NCI-H146 (cell line): ENCODE results near the gene TEX52.
A peak's percentile ranks its signal among the peaks of the same experiment; 100 is the strongest.
"Not testable (repeated sequence)": the region's sequence is repeated elsewhere in the genome, so short reads cannot be mapped to it uniquely, and the experiment has no call there.

Experiments
- DNase-seq: peaks from one replicate; lab custom pipeline; 2025; lab: John Stamatoyannopoulos, UW

TEX52 gene

DNA sequence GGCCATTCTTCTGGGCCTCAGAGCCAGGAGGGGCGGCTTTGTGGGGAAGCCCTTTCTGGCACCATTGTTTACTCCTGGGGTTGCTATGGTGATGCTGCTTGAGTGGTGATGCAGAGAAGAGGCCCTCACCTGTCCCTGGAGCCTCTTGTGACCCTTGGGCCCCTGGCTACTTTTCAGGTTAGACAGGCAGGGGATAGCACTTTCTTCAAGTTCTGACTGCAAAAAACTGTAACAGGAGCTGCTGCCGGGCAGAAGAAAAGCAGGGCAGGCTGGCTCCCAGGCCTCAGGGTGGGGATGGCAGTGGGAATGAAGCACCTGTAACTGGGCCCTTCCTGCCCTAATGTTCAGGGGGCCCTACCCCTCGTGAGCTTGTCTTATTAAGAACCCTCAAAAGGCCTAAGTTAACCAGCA is at the start of gene TEX52:
Gene TEX52, minus strand, starts transcription at position 19 of the 411 bp plus-strand sequence. Its CDS starts 13 bp downstream, at position 6.
- peak; percentile 71 for DNase-seq

- no peak for DNase-seq
Measured at GRCh38 chr12:2904260-2904659, 47.4 kb upstream of the TEX52 start.

DNA sequence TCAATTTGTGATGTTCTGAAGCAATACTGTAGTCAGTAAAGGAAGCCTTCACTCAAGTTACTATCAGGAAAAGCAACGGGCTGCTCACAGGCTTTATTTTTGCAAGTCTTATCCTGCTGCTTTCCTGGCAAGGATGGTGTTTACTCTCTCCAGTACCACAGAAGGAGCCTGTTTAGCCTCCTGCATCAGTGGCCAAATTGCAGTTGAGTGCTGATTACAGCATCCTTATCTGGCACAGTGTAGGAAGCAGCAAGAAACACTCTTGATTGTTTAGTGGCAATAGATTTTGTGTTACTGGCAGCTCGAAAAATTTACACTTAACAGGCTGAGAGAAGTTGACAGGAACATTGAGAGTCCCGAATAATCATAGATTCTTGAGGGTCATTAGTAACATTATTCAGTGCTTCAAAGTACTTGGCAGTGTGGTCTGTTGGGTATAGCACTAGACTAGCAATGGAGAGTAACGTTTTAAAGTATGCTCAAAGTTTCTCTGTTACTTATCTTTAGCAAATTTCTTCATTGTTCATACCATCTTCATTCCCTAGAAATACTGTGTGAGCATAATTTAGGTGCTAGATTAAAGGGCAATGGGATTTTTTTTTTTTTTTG is 45.5 kb upstream of the TEX52 start:
- peak; percentile 40 for DNase-seq

DNA sequence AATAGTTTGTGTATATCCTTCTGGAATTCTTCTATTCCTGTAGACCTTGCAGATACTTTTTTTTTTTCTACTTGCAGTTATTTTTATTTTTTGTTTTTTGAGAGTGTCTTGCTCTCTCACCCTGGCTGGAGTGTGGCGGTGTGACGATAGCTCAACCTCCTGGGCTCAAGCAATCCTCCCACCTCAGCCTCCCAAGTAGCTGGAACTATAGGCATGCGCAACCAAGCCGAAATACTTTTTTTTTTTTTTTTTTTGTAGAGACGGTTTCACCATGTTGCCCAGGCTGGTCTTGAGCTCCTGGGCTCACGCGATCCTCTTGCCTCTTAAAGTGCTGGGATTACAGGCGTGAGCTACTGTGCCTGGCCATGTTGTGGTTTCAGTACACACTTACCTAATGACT is 43.8 kb upstream of the TEX52 start:
- DNase-seq, result no peak

GRCh38 chr12:2897418-2897817 is 40.6 kb upstream of the TEX52 start:
- no peak for DNase-seq

DNA sequence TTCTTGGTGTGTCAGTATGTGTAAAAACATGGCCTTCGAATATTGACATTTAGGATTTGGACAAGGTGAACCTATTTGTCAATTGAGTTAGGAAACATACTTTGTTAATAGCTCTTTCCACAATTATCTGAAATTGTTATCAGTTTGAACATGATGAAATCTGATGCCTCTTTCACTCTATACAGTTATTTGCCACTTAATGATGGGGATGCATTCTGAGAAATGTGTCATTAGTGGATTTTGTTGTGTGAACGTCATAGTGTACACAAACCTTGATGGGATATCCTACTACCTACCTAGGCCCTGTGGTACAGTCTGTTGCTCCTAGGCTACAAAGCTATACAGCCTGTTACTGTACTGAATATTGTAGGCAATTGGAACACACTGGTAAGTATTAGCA is 38.7 kb upstream of the TEX52 start:
- no peak for DNase-seq

DNA sequence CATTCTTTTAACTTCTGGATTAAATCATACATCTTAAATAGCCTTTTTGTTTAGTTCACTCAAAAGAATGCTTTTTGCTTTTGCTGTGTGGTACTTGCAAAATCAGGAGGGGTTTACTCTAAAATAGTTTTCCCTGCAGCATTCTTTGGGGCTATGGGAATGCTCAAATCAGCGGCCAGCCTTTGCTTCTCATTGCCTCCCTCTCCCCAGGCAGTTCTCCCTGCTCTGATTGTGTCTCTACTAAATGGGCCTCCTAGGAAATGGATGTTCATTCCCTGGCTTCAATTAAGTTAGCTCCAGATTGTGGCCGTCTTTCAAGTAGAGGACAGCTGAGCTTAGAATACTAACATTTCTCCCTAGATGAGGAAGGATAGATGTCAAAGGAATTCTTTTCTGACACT is 38.2 kb upstream of the TEX52 start:
- DNase-seq, result no peak

GRCh38 chr12:2893007-2893406 is 36.2 kb upstream of the TEX52 start:
- no peak for DNase-seq

DNA sequence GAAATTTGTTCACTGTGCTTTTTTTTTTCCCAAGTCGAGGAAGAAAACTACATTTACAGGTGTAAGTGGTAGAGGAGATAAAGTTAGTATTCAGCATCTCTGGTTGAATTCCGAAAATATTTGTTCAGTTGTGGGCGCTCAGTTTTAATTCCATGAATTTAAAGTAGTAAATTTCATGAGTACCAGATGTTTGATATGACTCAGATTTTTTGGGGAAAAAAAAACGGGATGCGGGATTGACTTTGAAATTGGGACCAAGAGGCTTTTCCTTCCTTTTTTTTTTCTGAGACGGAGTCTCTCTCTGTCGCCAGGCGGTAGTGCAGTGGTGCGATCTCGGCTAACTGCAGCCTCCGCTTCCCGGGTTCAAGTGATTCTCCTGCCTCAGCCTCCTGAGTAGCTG is 35.4 kb upstream of the TEX52 start:
- no peak for DNase-seq

DNA sequence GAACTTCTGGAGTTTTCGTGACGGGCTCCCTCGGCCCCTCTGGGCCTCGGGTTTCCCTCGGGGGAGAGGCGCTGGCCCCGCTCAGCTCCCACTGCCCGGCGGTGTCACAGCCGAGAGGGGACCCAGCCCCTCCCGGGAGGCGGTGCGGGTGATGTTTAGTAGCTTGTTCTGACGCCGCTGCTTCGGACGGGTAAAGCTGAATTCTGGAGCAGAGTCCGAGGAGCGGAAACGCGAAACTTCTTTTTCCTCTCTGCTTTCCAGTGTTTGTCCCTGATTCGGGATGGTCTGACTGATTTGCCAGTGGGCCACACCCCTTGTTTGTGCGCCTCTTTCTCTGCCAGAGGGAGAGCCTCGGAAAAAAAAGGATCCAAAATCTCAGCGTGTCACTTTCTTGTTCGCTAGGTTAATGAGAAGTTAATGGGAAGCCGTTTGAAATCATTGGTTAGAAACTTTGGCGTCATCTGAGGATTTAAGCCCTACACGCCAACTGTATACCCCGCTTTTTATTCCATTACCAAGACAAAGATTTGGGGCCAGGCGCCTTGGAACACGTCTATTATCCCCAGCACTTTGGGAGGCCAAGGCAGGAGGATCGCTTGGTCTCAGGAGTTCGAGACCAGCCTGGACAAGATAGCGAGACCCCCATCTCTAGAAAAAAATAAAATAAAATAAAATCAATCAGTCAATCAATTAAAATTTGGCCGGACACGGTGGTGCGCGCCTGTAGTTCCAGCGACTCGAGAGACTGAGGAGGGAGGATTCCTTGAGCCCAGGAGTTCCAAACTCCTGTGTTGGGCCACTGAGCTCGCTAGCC is 34.6 kb upstream of the TEX52 start:
- peak; percentile 62 for DNase-seq

DNA sequence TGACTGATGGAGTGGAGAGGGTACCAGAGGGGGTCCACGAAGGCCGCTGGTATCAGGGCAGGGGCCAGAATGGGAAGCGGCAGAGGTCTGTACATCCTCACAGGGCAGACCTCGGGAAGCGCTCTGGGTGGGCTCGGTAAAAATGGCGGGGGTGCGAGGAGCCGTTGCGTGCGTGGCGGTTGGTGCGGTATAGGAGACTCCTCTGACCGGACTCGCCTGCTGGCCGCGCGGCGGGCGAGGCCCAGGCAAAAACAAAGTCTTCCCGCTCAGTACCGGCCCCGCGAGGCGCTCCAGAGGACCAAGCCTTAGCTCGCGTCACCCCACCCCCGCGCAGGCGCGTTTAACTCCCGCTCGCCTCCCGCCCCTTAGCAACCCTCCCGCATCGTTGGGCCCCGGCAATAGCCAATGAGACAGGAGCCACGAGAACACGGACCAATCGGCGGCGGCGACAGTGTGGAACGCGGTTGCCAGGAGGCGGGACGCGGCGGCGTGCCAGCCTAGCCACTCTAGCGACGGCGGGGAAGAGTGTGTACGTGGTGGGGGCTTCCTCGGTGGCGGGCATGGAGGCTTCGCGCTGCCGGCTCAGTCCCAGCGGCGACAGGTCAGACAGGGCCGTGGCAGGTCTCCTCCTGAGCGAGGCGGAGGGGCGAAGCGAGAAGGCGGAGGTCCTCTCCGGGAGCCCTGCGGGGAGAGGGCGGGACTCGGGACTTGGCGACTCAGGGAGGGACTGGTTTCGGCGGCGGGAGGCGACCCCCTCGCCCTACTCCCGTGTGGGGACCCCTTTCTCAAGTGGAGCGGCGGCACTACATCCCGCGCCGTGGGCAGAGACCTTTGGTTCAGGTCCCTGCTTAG is 33.8 kb upstream of the TEX52 start, which contains the start of gene TULP3:
Gene TULP3, plus strand, starts transcription at position 504 of the 852 bp plus-strand sequence. Its CDS starts 57 bp downstream, at position 561.
- peak; percentile 99 for DNase-seq

- DNase-seq, result no peak
Measured at GRCh38 chr12:2890001-2890387, 33.2 kb upstream of the TEX52 start.

GRCh38 chr12:2886768-2887450 is 30.1 kb upstream of the TEX52 start:
- DNase-seq, result no peak

DNA sequence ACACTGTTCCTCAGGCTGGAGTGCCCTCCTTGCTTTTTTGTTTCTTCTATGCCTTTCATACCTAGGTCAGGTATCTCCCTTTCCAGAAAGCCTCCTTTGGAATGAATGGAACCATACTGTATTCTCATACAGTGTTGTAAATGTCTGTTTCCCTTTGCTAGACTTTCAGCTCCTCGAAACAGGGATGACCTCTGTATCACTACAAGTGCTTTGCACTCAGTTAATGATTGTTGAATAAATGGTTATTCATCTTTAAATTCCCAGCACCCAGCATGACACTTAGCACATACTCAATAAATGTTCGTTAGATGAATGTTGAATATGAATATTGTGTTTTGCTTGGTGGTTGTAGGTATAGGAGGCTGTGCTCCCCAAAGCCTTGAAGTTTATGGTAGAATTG is 28.0 kb upstream of the TEX52 start:
- DNase-seq, result no peak

GRCh38 chr12:2879853-2880252 is 23.0 kb upstream of the TEX52 start:
- no peak for DNase-seq

- DNase-seq, result peak; percentile 35
Measured at GRCh38 chr12:2877953-2878732, 21.3 kb upstream of the TEX52 start.

DNA sequence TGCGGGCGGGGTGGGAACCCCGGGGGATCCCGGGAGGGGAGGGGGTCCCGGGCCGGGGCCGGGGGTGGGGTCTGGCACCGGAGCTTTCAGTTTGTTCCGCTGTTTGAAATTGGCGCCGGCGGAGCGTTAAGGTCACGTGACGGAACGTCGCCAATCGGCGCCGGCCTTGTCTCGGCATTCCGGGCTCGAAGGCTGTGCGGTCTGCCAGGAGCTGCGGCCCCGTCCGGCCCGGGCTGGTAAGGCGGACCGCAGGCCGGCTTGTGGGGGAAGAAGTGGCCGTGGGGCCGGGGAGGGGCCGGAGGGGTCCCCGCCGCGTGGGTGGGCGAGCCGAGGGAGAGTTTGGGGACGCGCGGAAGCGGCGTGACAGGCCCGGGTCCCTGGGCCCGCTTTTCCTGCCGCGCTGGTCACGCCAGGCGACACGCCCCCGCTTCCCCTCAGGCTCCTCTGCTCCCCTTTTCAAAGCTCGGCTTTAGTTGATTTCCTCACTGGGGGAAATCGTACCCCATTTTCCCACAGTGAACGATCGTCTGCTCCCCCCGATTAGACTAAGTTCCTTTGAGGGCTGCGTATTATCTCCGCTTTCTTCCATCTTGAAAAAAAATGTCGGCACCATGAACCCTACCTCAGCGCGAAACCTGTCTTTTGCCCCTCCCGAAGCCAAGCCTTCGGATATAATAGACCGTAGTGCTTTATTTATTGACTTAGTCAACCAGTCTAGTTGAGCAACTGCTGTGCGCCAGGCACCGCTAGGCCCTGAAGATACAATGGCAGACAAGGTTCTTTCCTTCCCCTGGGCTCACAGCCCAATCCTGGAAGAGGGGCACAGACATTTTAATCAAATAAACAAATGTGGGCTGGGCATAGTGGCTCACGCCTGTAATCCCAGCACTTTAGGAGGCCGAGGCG is 20.5 kb upstream of the TEX52 start, which contains the start of the genes FOXM1 and RHNO1:
Gene FOXM1, minus strand, starts transcription at position 128 of the 906 bp plus-strand sequence. CDS start 2,696 bp downstream, outside the sequence.
Gene RHNO1, plus strand, starts transcription at position 177 of the 906 bp plus-strand sequence. CDS start 8,144 bp downstream, outside the sequence.
- DNase-seq, result peak; percentile 93

DNA sequence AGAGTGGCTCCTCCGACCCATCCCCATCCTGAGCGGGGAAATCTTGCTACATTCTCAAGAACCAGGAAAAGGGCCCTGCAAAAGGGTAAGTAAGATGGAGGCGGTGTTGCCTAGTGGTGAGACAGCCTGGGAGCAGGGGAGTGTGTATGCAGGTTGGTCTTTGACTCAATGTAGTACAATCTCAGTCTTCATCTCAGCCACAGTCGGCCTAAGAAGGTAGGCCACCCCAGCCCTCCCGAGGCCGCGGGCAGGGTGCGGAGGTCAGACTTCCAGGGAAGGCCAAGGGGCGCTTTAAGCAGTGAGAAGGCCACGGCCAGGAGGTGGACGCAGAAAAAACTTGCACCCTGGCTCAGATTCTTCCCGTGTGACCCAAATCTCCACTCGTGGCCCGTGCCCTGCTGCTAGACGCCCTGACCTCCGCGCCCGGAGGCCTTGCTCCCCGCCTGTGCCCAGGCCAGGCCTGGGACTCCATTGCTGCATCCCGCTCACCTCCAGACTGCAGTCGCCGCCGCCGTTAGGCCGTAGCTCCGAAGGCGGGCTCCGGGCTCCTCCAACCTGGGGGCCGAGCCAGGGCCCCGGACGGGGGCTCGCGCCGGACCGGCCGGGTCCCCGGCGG is 19.7 kb upstream of the TEX52 start:
- DNase-seq, result peak; percentile 60

DNA sequence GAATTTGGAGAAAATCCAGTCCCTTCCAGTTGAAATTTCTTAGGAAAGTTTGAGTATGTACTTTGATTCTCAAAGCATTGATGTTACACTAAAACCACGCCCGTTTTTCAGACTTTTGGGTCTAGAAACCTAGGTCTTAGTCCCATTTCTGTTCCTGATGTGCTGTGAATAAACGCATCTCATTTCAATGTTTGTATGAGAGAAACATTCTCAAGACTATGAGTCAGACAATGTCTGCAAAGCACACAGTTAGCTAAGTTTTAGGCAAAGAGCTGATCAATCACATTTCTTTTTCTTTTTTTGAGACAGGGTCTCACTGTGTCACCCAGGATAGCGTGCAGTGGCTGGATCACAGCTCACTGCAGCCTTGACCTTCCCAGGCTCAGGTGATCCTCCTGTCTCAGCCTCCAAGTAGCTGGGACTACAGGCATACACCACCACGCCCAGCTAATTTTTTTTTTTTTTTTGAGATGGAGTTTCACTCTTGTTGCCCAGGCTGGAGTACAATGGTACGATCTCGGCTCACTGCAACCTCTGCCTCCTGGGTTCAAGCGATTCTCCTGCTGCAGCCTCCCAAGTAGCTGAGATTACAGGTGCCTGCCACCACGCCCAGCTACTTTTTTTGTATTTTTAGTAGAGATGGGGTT is 12.3 kb upstream of the TEX52 start:
- DNase-seq, result not testable (repeated sequence)
